Measurements from ENCODE around the gene ZNF550.

GRCh38 chr19:57487477-57488298 is 72.0 kb downstream of the ZNF550 start, which contains the start of gene ZNF419:
- TF ChIP-seq POLR2A (IDR thresholded peaks at IDR 0.05): peak in 1 of 4 donors; percentile 42
- TF ChIP-seq CTCF (IDR thresholded peaks at IDR 0.05): peak in 1 of 7 experiments; percentile 12

Measured in stomach (tissue), 4 donors.